Natural killer cell (primary cell): ENCODE measurements around the gene ISCU. TPM values are rescaled to one million over a fixed set of nuclear protein-coding genes. Genes with fewer than 3 reads are reported as not detected.

Source experiments
- ATAC-seq, 3 donors: fragments of 150-1000 bp in 2 of 3; fragments of 200-7000 bp in 1 of 3; cut with Tn5 transposase; 1 replicate in 1 of 3; 2 replicates in 2 of 3; pipeline ENCODE4 v1.10.0; 2021; ENCODE audit warnings: mild to moderate bottlenecking in 2 of 3, moderate library complexity in 2 of 3
- DNase-seq, 2 donors: peaks; one replicate each; pipeline versions ENCODE4 v3.0.0 to v3.0.0-alpha.2; 2013 to 2021; ENCODE audit warnings: mixed read lengths in 1 of 2
- H3K27ac ChIP-seq: one replicate; pipeline ENCODE4 v1.5.1; 2013; ENCODE audit warnings: mild to moderate bottlenecking, low read length
- H3K27me3 ChIP-seq: one replicate; pipeline ENCODE4 v1.6.1; 2013; ENCODE audit warnings: low read length; ENCODE audit not compliant: control insufficient read depth, insufficient read depth
- H3K36me3 ChIP-seq: one replicate; pipeline ENCODE4 v1.6.1; 2013; ENCODE audit warnings: low read length; ENCODE audit not compliant: control insufficient read depth, insufficient read depth
- H3K4me1 ChIP-seq: one replicate; pipeline ENCODE4 v1.6.1; 2013; ENCODE audit warnings: low read length; ENCODE audit not compliant: control insufficient read depth, insufficient read depth
- H3K4me3 ChIP-seq: one replicate; pipeline ENCODE4 v1.5.1; 2013; ENCODE audit warnings: low read length
- H3K9me3 ChIP-seq: one replicate; pipeline ENCODE4 v1.6.1; 2013; ENCODE audit warnings: low read length; ENCODE audit not compliant: control insufficient read depth, insufficient read depth
- H3K27ac Mint-ChIP-seq, 2 donors: one replicate each; pipeline ENCODE4 v1.8.0; 2022; ENCODE audit warnings: mild to moderate bottlenecking in 2 of 2, mixed read lengths in 2 of 2, moderate library complexity in 1 of 2
- H3K27me3 Mint-ChIP-seq, 2 donors: one replicate each; pipeline ENCODE4 v1.8.0; 2022; ENCODE audit warnings: low read depth in 2 of 2, mixed read lengths in 2 of 2
- H3K36me3 Mint-ChIP-seq: one replicate; pipeline ENCODE4 v1.8.0; 2022; ENCODE audit warnings: mixed read lengths
- H3K4me1 Mint-ChIP-seq, 2 donors: one replicate each; pipeline ENCODE4 v1.8.0; 2022; ENCODE audit warnings: mixed read lengths in 2 of 2
- H3K4me3 Mint-ChIP-seq: one replicate; pipeline ENCODE4 v1.8.0; 2022; ENCODE audit warnings: mild to moderate bottlenecking, moderate library complexity, mixed read lengths
- H3K9me3 Mint-ChIP-seq, 2 donors: one replicate each; pipeline ENCODE4 v1.8.0; 2022; ENCODE audit warnings: mixed read lengths in 2 of 2
- WGBS: methylation state at CpG from one replicate; pipeline ENCODE4 v1.1.7; 2013; ENCODE audit warnings: missing lambda C conversion rate; ENCODE audit not compliant: insufficient coverage; 5-methylcytosine and 5-hydroxymethylcytosine counted together
- intact Hi-C: fragments of 100-400 bp; cut with micrococcal nuclease; formaldehyde crosslinking; loops from one replicate; pipeline ENCODE4 v1.14.2; 2022
- total RNA-seq, 4 donors: library from RNA; stranded (reverse); fragments of 120-200 nt in 1 of 4; gene quantifications; one replicate each; pipeline versions ENCODE4 v1.2.3 to v1.2.4, GENCODE V29; 2013 to 2022
- TF ChIP-seq, protein P1 (sequence below): fragments of 200-600 bp; IDR thresholded peaks from one replicate; pipeline ENCODE4 v1.8.0; 2022; ENCODE audit warnings: antibody characterized with exemption

Gene ISCU
- total RNA-seq, 3 donors from 2014 or later (not counting 1 experiment from before 2014, with no cell fraction given), result 86.9 to 103 (median 97.4) TPM

DNA sequence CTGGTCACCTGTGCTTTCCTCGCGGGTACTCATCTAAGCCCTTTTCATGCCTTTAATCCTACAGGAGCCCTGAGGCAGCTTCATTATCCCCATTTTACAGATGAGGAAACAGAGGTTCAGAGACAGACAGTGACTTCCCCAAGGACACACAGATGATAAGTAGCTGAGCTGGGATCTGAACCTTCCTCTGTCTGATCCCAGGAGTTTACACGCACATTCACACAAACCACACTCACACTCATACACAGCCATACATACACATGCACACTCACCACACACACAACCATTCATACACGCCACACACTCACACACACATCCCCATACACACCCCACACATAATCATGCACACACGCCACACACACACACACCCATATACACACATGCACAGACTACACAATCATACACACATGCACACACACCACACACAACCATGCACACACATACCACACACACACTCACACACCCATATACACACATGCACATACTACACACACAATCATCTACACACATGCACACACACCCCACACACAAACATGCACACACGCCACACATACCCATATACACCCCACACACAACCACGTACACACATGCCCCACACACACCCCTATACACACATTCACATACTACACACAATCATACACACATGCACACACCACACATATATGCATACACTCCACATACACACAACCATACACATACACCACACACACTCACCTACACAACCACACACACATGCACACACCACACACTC lies 32.7 kb downstream of the ISCU start:
- H3K4me3 ChIP-seq, result no peak overlapping the region
- H3K9me3 ChIP-seq, result no peaks in the 10 kb centered on the region
- WGBS, result 94% methylated on average over 7 of the region's 7 CpGs
- Mint-ChIP-seq H3K27me3 (no peaks in the 10 kb centered on the region), H3K4me3 (no peak overlapping the region), H3K27ac (no peak overlapping the region), H3K4me1 (peaks cover 0 to 9% of the 10 kb centered on the region in 2 donors), H3K36me3 (no peaks in the 10 kb centered on the region), H3K9me3 (no peaks in the 10 kb centered on the region)
- H3K36me3 ChIP-seq, result no peaks in the 10 kb centered on the region
- DNase-seq (no peak), ATAC-seq (peak in 1 of 3 donors; percentile 33)
- intact Hi-C loops, result no loop called here
- H3K4me1 ChIP-seq, result no peaks in the 10 kb centered on the region
- H3K27ac ChIP-seq, result no peak overlapping the region
- H3K27me3 ChIP-seq, result no peaks in the 10 kb centered on the region
- TF ChIP-seq, protein P1, sequence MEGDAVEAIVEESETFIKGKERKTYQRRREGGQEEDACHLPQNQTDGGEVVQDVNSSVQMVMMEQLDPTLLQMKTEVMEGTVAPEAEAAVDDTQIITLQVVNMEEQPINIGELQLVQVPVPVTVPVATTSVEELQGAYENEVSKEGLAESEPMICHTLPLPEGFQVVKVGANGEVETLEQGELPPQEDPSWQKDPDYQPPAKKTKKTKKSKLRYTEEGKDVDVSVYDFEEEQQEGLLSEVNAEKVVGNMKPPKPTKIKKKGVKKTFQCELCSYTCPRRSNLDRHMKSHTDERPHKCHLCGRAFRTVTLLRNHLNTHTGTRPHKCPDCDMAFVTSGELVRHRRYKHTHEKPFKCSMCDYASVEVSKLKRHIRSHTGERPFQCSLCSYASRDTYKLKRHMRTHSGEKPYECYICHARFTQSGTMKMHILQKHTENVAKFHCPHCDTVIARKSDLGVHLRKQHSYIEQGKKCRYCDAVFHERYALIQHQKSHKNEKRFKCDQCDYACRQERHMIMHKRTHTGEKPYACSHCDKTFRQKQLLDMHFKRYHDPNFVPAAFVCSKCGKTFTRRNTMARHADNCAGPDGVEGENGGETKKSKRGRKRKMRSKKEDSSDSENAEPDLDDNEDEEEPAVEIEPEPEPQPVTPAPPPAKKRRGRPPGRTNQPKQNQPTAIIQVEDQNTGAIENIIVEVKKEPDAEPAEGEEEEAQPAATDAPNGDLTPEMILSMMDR, result no peak

DNA sequence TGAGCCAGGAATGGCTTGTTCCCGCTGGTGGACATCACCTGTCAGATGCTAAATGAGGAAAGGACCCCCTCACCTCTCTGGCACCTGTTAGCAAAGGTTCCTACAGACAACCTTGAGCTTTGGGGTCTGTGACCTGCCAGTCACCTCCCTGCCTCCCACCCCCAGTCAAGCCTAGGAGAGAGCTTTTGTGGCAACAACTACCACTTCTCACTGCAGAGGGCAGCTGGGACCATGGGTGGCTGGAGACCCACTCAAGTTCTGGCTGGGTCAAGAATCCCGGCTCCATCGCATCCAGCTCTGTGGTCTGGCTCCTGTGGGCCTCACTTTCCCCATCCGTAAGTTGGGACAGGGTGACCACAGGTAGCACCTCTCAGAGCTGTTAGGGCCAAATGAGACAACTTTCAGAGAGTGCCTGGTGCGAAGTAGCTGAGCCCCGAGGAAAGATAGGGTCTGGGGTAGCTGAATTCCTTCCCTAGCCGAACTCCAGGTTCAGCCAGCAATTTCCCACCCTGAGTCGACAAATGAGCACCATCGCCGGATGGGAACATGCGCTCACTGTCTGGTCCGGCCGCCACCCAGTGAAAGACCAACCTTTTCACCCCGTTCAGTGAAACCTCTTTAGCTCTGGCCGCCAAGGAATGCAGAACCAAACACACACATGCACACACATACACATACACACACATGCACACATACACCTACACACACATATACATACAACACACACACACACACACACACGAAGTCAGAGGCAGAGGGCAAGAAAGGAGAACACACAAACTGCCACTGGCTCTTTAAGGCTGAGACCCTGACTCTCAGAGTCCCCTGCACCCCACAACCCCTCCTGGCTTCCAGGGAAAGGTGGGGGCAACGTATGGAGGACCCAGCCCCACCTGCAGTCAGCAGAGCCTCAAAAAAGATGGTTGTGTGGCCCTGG lies 33.6 kb downstream of the ISCU start:
- no peaks in the 10 kb centered on the region for H3K36me3 ChIP-seq
- 92% methylated on average over 17 of the region's 17 CpGs for WGBS
- H3K4me1 ChIP-seq, result no peaks in the 10 kb centered on the region
- Mint-ChIP-seq H3K9me3 (no peaks in the 10 kb centered on the region), H3K27ac (no peak overlapping the region), H3K36me3 (no peaks in the 10 kb centered on the region), H3K27me3 (no peaks in the 10 kb centered on the region), H3K4me3 (no peak overlapping the region), H3K4me1 (peaks cover 0 to 9% of the 10 kb centered on the region in 2 donors)
- H3K27me3 ChIP-seq, result no peaks in the 10 kb centered on the region
- H3K27ac ChIP-seq, result no peak overlapping the region
- no peak overlapping the region for H3K4me3 ChIP-seq
- DNase-seq (no peak), ATAC-seq (no peak)
- intact Hi-C loops, result no loop called here
- no peaks in the 10 kb centered on the region for H3K9me3 ChIP-seq
- TF ChIP-seq, protein P1, result no peak

DNA sequence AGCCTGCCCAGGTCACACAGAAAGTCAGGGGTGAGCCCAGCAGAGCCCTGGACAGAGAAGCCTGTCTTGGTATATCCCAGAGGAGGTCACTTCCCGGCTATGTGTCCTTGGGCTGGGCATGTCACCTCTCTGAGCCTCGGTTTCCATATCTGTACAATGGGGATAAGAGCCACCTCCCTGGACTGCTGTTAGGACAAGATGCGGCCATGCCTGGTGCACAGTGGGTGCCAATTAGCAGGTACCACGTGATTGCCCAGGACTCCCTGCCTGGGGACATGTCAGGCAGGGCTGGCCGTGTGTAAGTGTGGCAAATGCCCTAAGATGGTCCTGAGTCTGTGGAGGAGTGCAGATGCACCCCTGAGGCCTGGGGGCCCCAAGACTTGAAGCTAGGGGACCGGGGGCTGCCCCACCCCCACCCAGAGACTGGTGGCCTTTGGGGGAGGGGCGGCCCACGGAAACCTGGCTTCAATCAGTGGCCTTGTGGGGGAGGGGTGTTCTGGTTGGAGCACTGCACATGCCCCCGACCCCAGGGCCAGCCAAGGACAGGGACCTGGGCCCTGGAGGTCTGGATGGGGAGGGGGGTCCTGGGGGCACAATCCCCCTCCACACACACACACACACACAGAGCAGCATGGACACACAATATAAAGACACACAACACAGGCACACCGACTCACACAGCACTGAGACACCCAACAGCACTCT lies 34.6 kb downstream of the ISCU start:
- Mint-ChIP-seq H3K4me3 (no peak overlapping the region), H3K27me3 (no peaks in the 10 kb centered on the region), H3K9me3 (no peaks in the 10 kb centered on the region), H3K36me3 (no peaks in the 10 kb centered on the region), H3K4me1 (peaks cover 0 to 9% of the 10 kb centered on the region in 2 donors), H3K27ac (no peak overlapping the region)
- 92% methylated on average over 10 of the region's 10 CpGs for WGBS
- Histone ChIP-seq H3K27me3 (no peaks in the 10 kb centered on the region), H3K27ac (no peak overlapping the region), H3K9me3 (no peaks in the 10 kb centered on the region), H3K4me1 (no peaks in the 10 kb centered on the region), H3K36me3 (no peaks in the 10 kb centered on the region), H3K4me3 (no peak overlapping the region)
- ATAC-seq (no peak), DNase-seq (no peak)
- intact Hi-C loops, result no loop called here
- TF ChIP-seq, protein P1, result no peak
